ENCODE results near the gene ZDHHC18.

DNA sequence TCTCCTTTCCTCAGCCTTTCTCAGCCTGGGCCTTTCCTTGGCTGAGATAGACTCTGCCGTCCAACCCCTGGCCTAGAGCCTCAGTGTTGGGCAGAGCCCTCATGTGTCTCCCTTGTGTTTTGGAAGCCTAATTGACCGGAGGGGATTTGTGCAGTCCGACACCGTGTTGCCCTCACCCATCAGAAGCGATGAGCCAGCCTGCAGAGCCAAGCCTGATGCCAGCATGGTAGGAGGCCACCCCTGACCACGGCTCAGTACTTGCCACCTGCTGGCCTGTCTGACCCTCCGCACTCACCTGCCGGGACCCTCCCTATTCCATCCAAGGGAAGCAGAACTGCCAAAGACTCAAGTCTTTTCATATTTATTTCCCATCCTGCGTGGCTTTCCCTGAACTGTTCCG, 27.1 kb downstream of the ZDHHC18 start:
- TF ChIP-seq, protein P1, sequence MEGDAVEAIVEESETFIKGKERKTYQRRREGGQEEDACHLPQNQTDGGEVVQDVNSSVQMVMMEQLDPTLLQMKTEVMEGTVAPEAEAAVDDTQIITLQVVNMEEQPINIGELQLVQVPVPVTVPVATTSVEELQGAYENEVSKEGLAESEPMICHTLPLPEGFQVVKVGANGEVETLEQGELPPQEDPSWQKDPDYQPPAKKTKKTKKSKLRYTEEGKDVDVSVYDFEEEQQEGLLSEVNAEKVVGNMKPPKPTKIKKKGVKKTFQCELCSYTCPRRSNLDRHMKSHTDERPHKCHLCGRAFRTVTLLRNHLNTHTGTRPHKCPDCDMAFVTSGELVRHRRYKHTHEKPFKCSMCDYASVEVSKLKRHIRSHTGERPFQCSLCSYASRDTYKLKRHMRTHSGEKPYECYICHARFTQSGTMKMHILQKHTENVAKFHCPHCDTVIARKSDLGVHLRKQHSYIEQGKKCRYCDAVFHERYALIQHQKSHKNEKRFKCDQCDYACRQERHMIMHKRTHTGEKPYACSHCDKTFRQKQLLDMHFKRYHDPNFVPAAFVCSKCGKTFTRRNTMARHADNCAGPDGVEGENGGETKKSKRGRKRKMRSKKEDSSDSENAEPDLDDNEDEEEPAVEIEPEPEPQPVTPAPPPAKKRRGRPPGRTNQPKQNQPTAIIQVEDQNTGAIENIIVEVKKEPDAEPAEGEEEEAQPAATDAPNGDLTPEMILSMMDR (IDR thresholded peaks at IDR 0.05), result no peak
- no peak for TF ChIP-seq POLR2A (IDR thresholded peaks at IDR 0.05)
